ENCODE results near the gene MAPK8.

- TF ChIP-seq, protein P1, sequence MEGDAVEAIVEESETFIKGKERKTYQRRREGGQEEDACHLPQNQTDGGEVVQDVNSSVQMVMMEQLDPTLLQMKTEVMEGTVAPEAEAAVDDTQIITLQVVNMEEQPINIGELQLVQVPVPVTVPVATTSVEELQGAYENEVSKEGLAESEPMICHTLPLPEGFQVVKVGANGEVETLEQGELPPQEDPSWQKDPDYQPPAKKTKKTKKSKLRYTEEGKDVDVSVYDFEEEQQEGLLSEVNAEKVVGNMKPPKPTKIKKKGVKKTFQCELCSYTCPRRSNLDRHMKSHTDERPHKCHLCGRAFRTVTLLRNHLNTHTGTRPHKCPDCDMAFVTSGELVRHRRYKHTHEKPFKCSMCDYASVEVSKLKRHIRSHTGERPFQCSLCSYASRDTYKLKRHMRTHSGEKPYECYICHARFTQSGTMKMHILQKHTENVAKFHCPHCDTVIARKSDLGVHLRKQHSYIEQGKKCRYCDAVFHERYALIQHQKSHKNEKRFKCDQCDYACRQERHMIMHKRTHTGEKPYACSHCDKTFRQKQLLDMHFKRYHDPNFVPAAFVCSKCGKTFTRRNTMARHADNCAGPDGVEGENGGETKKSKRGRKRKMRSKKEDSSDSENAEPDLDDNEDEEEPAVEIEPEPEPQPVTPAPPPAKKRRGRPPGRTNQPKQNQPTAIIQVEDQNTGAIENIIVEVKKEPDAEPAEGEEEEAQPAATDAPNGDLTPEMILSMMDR (IDR thresholded peaks at IDR 0.05): no peak
- no peak for TF ChIP-seq POLR2A (IDR thresholded peaks at IDR 0.05)
These were observed 78.2 kb downstream of the MAPK8 start for GRCh38 chr10:48384699-48384982.
